GM18873 (cell line): ENCODE data around the gene ING1.

Experiments used
- ATAC-seq: cut with Tn5 transposase; IDR thresholded peaks from one replicate; pipeline ENCODE4 v1.9.1; 2021; ENCODE audit warnings: mild to moderate bottlenecking, moderate library complexity, moderate number of reproducible peaks; ENCODE audit not compliant: unreplicated experiment, low FRiP score

The ING1 gene

DNA sequence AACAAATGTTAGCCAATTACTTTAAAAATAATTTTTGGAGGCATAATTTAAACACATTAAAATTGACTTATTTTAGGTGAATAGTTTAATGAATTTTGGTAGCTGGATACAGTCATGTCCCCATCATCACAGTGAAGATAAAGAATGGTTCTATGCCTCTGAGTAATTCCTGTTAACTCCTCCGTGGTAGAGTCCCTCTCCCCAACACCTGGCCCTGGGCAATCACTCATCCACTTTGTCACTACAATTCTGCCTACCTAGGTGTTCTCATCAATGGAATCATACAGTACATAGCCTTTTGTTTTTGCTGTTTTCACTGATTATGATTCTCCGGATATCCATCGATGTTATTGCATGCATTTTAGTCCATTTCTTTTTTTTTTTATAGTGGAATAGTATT, 55.6 kb downstream of the ING1 start:
- ATAC-seq = no peak

DNA sequence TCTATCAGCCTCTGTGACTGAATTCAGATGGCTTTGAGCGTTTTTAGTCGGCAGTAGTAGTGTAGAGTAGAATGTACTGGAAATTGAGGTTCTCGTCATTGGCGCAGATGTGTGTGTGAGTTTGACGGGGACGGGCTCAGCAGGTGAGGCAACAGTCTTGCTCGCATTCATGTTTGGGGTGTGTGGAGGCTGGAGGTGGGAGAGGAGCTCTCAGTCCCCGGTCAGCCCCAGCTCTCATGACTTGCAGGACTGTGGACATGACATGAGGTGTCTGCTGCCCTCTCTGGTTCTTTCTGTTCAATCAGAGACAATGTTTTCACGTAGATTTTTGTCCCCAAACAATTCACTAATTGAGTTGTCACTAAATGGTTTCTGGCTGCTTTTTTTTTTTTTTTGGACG, 57.2 kb downstream of the ING1 start:
- ATAC-seq = no peak

DNA sequence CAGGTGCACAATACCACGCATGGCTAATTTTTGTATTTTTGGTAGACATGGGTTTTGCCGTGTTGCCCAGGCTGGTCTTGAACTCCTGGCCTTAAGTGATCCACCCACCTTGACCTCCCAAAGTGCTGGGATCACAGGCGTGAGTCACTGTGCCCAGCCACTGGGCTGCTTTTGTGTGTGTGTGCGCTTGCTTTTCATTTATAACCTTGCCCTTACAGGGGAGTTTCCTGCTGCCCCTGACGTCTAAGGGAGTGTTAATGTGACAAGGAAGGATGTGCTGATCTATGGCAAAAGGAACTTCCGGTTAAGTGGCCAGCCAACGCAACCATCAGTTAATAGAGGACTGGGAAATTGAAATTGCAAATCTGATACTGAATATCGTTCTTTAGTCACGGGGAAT, 57.7 kb downstream of the ING1 start:
- ATAC-seq = no peak

DNA sequence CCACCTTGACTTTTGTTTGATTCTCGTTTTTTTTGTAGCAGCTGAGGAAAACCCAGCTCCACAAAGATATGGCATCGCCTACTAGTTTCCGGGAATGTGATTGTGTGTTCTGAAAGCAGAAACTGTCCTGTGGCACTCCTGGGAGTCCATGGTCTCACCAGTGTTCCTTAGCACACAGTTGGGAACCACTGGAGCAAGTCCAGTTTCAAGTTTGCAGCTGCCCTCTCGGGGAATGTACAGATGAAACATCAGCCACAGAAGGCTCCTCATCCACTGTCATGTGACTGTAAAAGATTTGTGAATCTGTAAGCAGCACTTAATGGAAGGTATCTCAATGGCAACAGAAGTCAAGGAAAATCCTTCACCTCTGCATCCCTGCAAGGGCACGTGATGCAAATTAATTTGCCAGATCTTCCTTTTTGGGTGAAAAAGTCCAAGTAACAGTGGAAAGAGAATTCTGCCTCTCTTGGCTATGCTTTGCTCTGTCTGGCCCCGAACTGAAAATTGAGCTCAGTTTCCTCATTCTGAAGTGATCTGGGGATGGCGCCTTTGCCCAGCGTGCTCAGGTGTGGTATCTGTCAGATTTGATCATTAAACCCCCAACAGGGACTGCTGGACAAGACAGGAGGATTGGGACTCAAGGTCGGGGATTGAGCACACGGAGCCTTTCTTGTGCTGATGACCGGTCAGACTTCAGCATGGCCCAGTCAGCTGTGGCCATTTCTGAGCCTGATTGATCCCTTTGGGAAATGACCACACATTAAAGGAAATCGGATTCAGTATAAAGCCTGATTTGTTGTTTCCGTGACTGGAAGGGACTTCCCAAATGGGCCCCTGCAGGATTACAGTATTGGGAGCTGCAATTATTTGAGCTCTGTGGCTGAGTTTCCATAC, 58.8 kb downstream of the ING1 start:
- no peak for ATAC-seq
